ENCODE measurements around the gene MT4.

Gene MT4

GRCh38 chr16:56542039-56542438 lies 22.8 kb upstream of the MT4 start:
- H3F3A ChIP-seq (ENCODE audit: insufficient read depth, low read length): no peaks in the 10 kb centered on the region
- H3K9me3 ChIP-seq (replicated peaks; ENCODE audit: insufficient read depth, low read length): no peaks in the 10 kb centered on the region
- no peaks in the 10 kb centered on the region for H3K9me2 ChIP-seq (replicated peaks; ENCODE audit: insufficient read depth, low read length)
- no peak overlapping the region for H3K4me3 ChIP-seq (ENCODE audit: low read length)
- no peaks in the 10 kb centered on the region for H3K36me3 ChIP-seq (replicated peaks; ENCODE audit: insufficient read depth, low read length)
- no peak overlapping the region for H3K9ac ChIP-seq (ENCODE audit: low read length)
- H3K79me2 ChIP-seq (ENCODE audit: low read length): no peaks in the 10 kb centered on the region
- TF ChIP-seq, protein P1, sequence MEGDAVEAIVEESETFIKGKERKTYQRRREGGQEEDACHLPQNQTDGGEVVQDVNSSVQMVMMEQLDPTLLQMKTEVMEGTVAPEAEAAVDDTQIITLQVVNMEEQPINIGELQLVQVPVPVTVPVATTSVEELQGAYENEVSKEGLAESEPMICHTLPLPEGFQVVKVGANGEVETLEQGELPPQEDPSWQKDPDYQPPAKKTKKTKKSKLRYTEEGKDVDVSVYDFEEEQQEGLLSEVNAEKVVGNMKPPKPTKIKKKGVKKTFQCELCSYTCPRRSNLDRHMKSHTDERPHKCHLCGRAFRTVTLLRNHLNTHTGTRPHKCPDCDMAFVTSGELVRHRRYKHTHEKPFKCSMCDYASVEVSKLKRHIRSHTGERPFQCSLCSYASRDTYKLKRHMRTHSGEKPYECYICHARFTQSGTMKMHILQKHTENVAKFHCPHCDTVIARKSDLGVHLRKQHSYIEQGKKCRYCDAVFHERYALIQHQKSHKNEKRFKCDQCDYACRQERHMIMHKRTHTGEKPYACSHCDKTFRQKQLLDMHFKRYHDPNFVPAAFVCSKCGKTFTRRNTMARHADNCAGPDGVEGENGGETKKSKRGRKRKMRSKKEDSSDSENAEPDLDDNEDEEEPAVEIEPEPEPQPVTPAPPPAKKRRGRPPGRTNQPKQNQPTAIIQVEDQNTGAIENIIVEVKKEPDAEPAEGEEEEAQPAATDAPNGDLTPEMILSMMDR (IDR thresholded peaks at IDR 0.05; ENCODE audit: low read length): no peak
- H2AFZ ChIP-seq (ENCODE audit: low read length): no peak overlapping the region
- no peaks in the 10 kb centered on the region for H3K27me3 ChIP-seq (replicated peaks; ENCODE audit: insufficient read depth, low read length)
- no peak overlapping the region for H3K27ac ChIP-seq (ENCODE audit: low read length)
- no peaks in the 10 kb centered on the region for H4K20me1 ChIP-seq (ENCODE audit: insufficient read depth, low read length)
- no peak for DNase-seq
- peaks cover under 1% of the 10 kb centered on the region for H3K4me1 ChIP-seq (ENCODE audit: low read length)
- H3K4me2 ChIP-seq (ENCODE audit: low read depth, low read length): no peak overlapping the region

DNA sequence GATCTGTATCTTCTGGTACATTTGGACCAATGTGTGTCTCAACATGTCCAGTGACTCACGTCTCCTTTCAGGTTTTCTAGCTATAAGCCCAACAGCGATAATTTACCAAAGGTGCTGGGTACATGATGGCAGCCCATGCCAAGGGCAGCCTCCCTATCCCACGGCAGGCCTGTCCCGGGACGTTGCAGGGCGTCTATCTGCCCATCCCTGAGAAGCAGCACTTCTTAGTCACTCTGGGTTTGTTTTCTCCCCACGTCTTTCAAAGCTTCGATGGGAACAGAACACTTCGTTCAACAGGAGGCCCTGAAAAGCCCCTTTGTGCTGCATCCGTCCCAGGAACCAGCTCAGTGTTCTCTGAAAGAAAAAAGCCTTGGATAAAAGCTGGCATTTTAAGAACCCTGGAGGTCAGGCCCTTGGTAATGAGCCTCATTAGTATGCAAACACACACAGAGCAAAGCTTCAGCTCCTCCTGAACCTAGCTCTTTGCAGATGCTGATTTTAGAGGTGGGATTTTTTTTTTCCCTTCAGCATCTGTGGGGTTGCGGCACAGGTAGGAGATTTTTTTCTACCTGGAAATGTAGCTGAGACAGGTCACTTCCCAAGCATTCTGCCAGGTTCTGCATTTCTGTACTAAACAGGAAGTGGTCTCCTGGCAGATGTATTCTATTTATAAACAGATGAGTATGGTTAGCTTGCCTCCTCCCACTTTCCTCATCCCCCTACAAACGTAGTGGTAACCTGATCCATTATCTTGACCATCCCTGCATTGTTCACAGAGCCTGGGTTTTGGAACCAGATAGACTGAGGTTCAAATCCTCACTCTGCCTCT lies 17.5 kb upstream of the MT4 start:
- Histone ChIP-seq H3K4me1 (ENCODE audit: low read length) (peaks cover 23% of the 10 kb centered on the region), H3K9ac (ENCODE audit: low read length) (no peak overlapping the region), H3K27me3 (replicated peaks; ENCODE audit: insufficient read depth, low read length) (no peaks in the 10 kb centered on the region), H3F3A (ENCODE audit: insufficient read depth, low read length) (no peaks in the 10 kb centered on the region), H3K4me3 (ENCODE audit: low read length) (no peak overlapping the region), H3K9me3 (replicated peaks; ENCODE audit: insufficient read depth, low read length) (no peaks in the 10 kb centered on the region), H3K79me2 (ENCODE audit: low read length) (no peaks in the 10 kb centered on the region), H2AFZ (ENCODE audit: low read length) (peak overlapping the region; percentile 16), H3K4me2 (ENCODE audit: low read depth, low read length) (peak overlapping the region; percentile 34; the same call in 1 of the 2 replicates), H3K27ac (ENCODE audit: low read length) (no peak overlapping the region), H4K20me1 (ENCODE audit: insufficient read depth, low read length) (no peaks in the 10 kb centered on the region), H3K36me3 (replicated peaks; ENCODE audit: insufficient read depth, low read length) (no peaks in the 10 kb centered on the region), H3K9me2 (replicated peaks; ENCODE audit: insufficient read depth, low read length) (no peaks in the 10 kb centered on the region)
- TF ChIP-seq, protein P1 (IDR thresholded peaks at IDR 0.05; ENCODE audit: low read length): no peak
- TF ChIP-seq EZH2 (optimal IDR thresholded peaks at IDR 0.05; ENCODE audit: low read depth, low read length): no peak
- no peak for TF ChIP-seq EZH2phosphoT487 (IDR thresholded peaks at IDR 0.05; ENCODE audit: low read length)
- peak; percentile 42 for DNase-seq

- Histone ChIP-seq H3K9ac (ENCODE audit: low read length) (no peak overlapping the region), H3F3A (ENCODE audit: insufficient read depth, low read length) (no peaks in the 10 kb centered on the region), H2AFZ (ENCODE audit: low read length) (peak overlapping the region; percentile 16; the same call in 1 of the 2 replicates), H3K9me2 (replicated peaks; ENCODE audit: insufficient read depth, low read length) (no peaks in the 10 kb centered on the region), H4K20me1 (ENCODE audit: insufficient read depth, low read length) (no peaks in the 10 kb centered on the region), H3K9me3 (replicated peaks; ENCODE audit: insufficient read depth, low read length) (no peaks in the 10 kb centered on the region), H3K4me1 (ENCODE audit: low read length) (peaks cover 24% of the 10 kb centered on the region), H3K36me3 (replicated peaks; ENCODE audit: insufficient read depth, low read length) (no peaks in the 10 kb centered on the region), H3K27me3 (replicated peaks; ENCODE audit: insufficient read depth, low read length) (no peaks in the 10 kb centered on the region), H3K27ac (ENCODE audit: low read length) (no peak overlapping the region), H3K79me2 (ENCODE audit: low read length) (no peaks in the 10 kb centered on the region), H3K4me3 (ENCODE audit: low read length) (no peak overlapping the region), H3K4me2 (ENCODE audit: low read depth, low read length) (peak overlapping the region; percentile 34; the same call in 1 of the 2 replicates)
- no peak for DNase-seq
- TF ChIP-seq EZH2 (optimal IDR thresholded peaks at IDR 0.05; ENCODE audit: low read depth, low read length) (no peak), EZH2phosphoT487 (IDR thresholded peaks at IDR 0.05; ENCODE audit: low read length) (no peak)
- TF ChIP-seq, protein P1 (IDR thresholded peaks at IDR 0.05; ENCODE audit: low read length): no peak
Observed at GRCh38 chr16:56547949-56548567, 16.8 kb upstream of the MT4 start.

All from MM.1S (cell line).